ENCODE measurements around the gene EP400. TPM values are rescaled to one million over a fixed set of nuclear protein-coding genes. Genes with fewer than 3 reads are reported as not detected.

EP400 gene
- polyA plus RNA-seq, 1 donor (not counting 4 experiments of a cell fraction or from before 2014, with no cell fraction given): 4.1 TPM

DNA sequence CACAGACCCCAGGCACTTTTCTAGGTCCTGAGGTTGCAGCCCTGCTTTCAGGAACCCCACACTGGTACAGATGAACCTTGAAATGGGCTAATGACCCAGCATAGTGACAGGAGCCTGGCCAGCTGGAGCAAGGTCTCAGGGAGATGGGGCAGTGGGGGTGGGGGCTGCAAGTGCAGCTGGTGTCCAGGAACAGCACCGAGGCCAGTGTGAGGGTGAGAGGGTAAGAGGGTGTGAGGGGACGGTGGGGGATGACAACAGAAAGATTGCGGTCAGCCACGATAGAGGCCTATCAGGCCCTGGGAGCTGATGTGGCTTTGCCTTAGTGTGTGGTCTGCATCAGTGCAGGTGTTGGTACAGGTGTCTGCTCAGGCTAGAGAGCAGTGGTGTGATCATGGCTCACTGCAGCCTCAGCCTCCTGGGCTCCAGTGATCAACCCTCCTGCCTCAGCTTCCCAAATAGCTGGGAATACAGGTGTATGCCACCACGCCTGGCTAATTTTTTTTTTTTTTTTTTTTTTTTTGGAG, 59.7 kb downstream of the EP400 start:
- TF ChIP-seq EZH2 (IDR thresholded peaks at IDR 0.05; ENCODE audit: low read length): no peak
- TF ChIP-seq, protein P1, sequence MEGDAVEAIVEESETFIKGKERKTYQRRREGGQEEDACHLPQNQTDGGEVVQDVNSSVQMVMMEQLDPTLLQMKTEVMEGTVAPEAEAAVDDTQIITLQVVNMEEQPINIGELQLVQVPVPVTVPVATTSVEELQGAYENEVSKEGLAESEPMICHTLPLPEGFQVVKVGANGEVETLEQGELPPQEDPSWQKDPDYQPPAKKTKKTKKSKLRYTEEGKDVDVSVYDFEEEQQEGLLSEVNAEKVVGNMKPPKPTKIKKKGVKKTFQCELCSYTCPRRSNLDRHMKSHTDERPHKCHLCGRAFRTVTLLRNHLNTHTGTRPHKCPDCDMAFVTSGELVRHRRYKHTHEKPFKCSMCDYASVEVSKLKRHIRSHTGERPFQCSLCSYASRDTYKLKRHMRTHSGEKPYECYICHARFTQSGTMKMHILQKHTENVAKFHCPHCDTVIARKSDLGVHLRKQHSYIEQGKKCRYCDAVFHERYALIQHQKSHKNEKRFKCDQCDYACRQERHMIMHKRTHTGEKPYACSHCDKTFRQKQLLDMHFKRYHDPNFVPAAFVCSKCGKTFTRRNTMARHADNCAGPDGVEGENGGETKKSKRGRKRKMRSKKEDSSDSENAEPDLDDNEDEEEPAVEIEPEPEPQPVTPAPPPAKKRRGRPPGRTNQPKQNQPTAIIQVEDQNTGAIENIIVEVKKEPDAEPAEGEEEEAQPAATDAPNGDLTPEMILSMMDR (optimal IDR thresholded peaks at IDR 0.05 in 1 of 3, IDR thresholded peaks at IDR 0.05 in 1 of 3, conservative IDR thresholded peaks at IDR 0.05 in 1 of 3; ENCODE audit: extremely low read depth in 1 of 3, insufficient read depth in 2 of 3, low read length in 3 of 3): no peak
- peaks cover 35 to 46% of the 10 kb centered on the region in 2 experiments for H3K36me3 ChIP-seq (ENCODE audit: control insufficient read depth in 2 of 2, extremely low read depth in 1 of 2, insufficient read depth in 2 of 2, low read length in 2 of 2)
- no peak overlapping the region for H3K4me3 ChIP-seq (ENCODE audit: control insufficient read depth in 2 of 3, extremely low read depth in 1 of 3, insufficient read depth in 2 of 3, low read depth in 1 of 3, low read length in 3 of 3)
- no peaks in the 10 kb centered on the region for H3K9me3 ChIP-seq (ENCODE audit: control insufficient read depth, low read depth, low read length)
- no peaks in the 10 kb centered on the region for H3K9me1 ChIP-seq (ENCODE audit: control insufficient read depth, extremely low read depth, insufficient read depth, low read length)
- no peaks in the 10 kb centered on the region for H3K4me1 ChIP-seq (ENCODE audit: control insufficient read depth, extremely low read depth, insufficient read depth, low read length)
- no peak overlapping the region for H3K9ac ChIP-seq (ENCODE audit: control insufficient read depth, extremely low read depth, insufficient read depth, low read length)
- no peaks in the 10 kb centered on the region for H3K27me3 ChIP-seq (ENCODE audit: control insufficient read depth, extremely low read depth, insufficient read depth, low read length)
- no peak for FAIRE-seq
- no peak for DNase-seq (ENCODE audit: low read depth, low spot score)
- dilution Hi-C loops (cut with MboI; ENCODE audit: extremely low pct_ligation_motif_present, low sequenced_read_pairs): no loop called here
- H3K4me2 ChIP-seq (ENCODE audit: control insufficient read depth, extremely low read depth, insufficient read depth, low read depth, low read length): no peak overlapping the region
- H2AFZ ChIP-seq (ENCODE audit: control insufficient read depth, low read length): no peak overlapping the region
- no peak overlapping the region for H3K27ac ChIP-seq (ENCODE audit: control insufficient read depth, insufficient read depth, low read length)
- no peaks in the 10 kb centered on the region for H4K20me1 ChIP-seq (ENCODE audit: control insufficient read depth, extremely low read depth, insufficient read depth, low read length)
- H3K79me2 ChIP-seq (ENCODE audit: control insufficient read depth, insufficient read depth, low read length): no peaks in the 10 kb centered on the region

DNA sequence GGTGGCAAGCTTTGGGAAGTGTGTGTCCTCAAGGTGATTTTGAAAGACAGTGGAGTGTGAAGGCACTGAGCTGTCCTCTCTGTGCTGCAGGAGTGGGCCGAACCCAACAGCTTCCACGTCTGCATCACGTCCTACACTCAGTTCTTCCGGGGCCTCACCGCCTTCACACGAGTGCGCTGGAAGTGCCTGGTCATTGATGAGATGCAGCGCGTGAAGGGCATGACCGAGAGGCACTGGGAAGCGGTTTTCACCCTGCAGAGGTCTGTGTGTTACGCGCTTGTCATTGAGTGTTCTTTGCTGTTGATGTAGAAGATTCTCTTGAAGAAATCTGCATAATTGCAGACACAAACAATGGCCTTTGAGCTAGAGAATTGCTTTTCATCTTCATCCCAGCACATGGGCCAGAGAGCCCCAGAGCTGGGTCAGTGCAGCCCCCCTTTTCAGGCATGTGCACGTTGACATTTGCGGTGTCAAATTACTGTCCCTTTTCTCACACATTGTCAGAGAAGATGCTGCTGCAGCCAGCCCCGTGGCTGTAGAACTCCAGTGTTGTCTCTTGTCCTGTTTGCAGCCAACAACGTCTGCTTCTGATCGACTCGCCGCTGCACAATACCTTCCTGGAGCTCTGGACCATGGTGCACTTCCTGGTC, 63.3 kb downstream of the EP400 start:
- no peak overlapping the region for H3K4me2 ChIP-seq (ENCODE audit: control insufficient read depth, extremely low read depth, insufficient read depth, low read depth, low read length)
- no peaks in the 10 kb centered on the region for H3K27me3 ChIP-seq (ENCODE audit: control insufficient read depth, extremely low read depth, insufficient read depth, low read length)
- DNase-seq (ENCODE audit: low read depth, low spot score) (no peak), FAIRE-seq (no peak)
- H3K36me3 ChIP-seq (ENCODE audit: control insufficient read depth in 2 of 2, extremely low read depth in 1 of 2, insufficient read depth in 2 of 2, low read length in 2 of 2): peaks cover 29 to 45% of the 10 kb centered on the region in 2 experiments
- H4K20me1 ChIP-seq (ENCODE audit: control insufficient read depth, extremely low read depth, insufficient read depth, low read length): no peaks in the 10 kb centered on the region
- no peak overlapping the region for H2AFZ ChIP-seq (ENCODE audit: control insufficient read depth, low read length)
- no peak overlapping the region for H3K4me3 ChIP-seq (ENCODE audit: control insufficient read depth in 2 of 3, extremely low read depth in 1 of 3, insufficient read depth in 2 of 3, low read depth in 1 of 3, low read length in 3 of 3)
- dilution Hi-C loops (cut with MboI; ENCODE audit: extremely low pct_ligation_motif_present, low sequenced_read_pairs): no loop called here
- H3K9me1 ChIP-seq (ENCODE audit: control insufficient read depth, extremely low read depth, insufficient read depth, low read length): no peaks in the 10 kb centered on the region
- H3K9ac ChIP-seq (ENCODE audit: control insufficient read depth, extremely low read depth, insufficient read depth, low read length): no peak overlapping the region
- no peaks in the 10 kb centered on the region for H3K4me1 ChIP-seq (ENCODE audit: control insufficient read depth, extremely low read depth, insufficient read depth, low read length)
- no peaks in the 10 kb centered on the region for H3K79me2 ChIP-seq (ENCODE audit: control insufficient read depth, insufficient read depth, low read length)
- no peak overlapping the region for H3K27ac ChIP-seq (ENCODE audit: control insufficient read depth, insufficient read depth, low read length)
- H3K9me3 ChIP-seq (ENCODE audit: control insufficient read depth, low read depth, low read length): no peaks in the 10 kb centered on the region
- TF ChIP-seq, protein P1 (optimal IDR thresholded peaks at IDR 0.05 in 1 of 3, IDR thresholded peaks at IDR 0.05 in 1 of 3, conservative IDR thresholded peaks at IDR 0.05 in 1 of 3; ENCODE audit: extremely low read depth in 1 of 3, insufficient read depth in 2 of 3, low read length in 3 of 3): no peak
- TF ChIP-seq EZH2 (IDR thresholded peaks at IDR 0.05; ENCODE audit: low read length): no peak
